Lower leg skin (tissue), 3 donors: ENCODE results near the gene CACNA1H.

Source experiments
- CTCF ChIP-seq, 3 donors: fragments of 450-650 bp; IDR thresholded peaks; one replicate each; pipeline ENCODE4 v1.5.1; 2016; ENCODE audit warnings: antibody characterized with exemption in 3 of 3, mild to moderate bottlenecking in 3 of 3, moderate library complexity in 2 of 3
- POLR2A ChIP-seq, 2 donors: fragments of 450-650 bp; IDR thresholded peaks; one replicate each; pipeline ENCODE4 v1.6.1; 2016 to 2017; ENCODE audit warnings: antibody characterized with exemption in 2 of 2, mild to moderate bottlenecking in 1 of 2, moderate library complexity in 1 of 2

- TF ChIP-seq POLR2A (IDR thresholded peaks at IDR 0.05) = no peak
- no peak for TF ChIP-seq CTCF (IDR thresholded peaks at IDR 0.05)
Measured at GRCh38 chr16:1170076-1170418, 17.1 kb downstream of the CACNA1H start.
